Naive thymus-derived CD4-positive, alpha-beta T cell (primary cell): Measurements from ENCODE around the gene PPM1K. TPM values are rescaled to one million over a fixed set of nuclear protein-coding genes. Genes with fewer than 3 reads are reported as not detected.

Experiments used
- ATAC-seq: fragments of 150-1000 bp; cut with Tn5 transposase; 2 replicates; pipeline ENCODE4 v1.10.0; 2021; ENCODE audit warnings: mild to moderate bottlenecking, moderate library complexity
- CTCF ChIA-PET: fragments of 350-600 bp; sonication (Branson Sonifier 250); formaldehyde crosslinking; loops from one replicate; lab custom pipeline; 2021; ENCODE audit warnings: antibody characterized with exemption; lab: Charles Lee
- POLR2A ChIA-PET: fragments of 350-600 bp; sonication (Branson Sonifier 250); formaldehyde crosslinking; loops from one replicate; lab custom pipeline; 2021; ENCODE audit warnings: antibody characterized with exemption, inconsistent platforms; lab: Charles Lee
- DNase-seq, 9 donors: peaks; one replicate each; pipeline versions ENCODE4 v3.0.0 to v3.0.0-alpha.2; 2020 to 2022; ENCODE audit warnings: mixed read lengths in 1 of 9
- H3K27ac ChIP-seq: one replicate; pipeline ENCODE4 v1.7.0; 2013; ENCODE audit warnings: mild to moderate bottlenecking, low read depth, low read length, moderate library complexity
- H3K27me3 ChIP-seq, 2 donors: one replicate each; pipeline ENCODE4 v1.7.0; 2013; ENCODE audit warnings: low read length in 2 of 2, mild to moderate bottlenecking in 2 of 2, moderate library complexity in 2 of 2; ENCODE audit not compliant: control insufficient read depth in 2 of 2, insufficient read depth in 2 of 2
- H3K36me3 ChIP-seq, 3 experiments: 1 replicate in 2 of 3; 2 replicates in 1 of 3; pipeline ENCODE4 v1.7.0; 2013; ENCODE audit warnings: low read length in 3 of 3, mild to moderate bottlenecking in 3 of 3, moderate library complexity in 1 of 3; ENCODE audit not compliant: insufficient read depth in 3 of 3, control insufficient read depth in 2 of 3
- H3K4me1 ChIP-seq, 2 donors: one replicate each; pipeline ENCODE4 v1.7.0; 2013; ENCODE audit warnings: low read length in 2 of 2, mild to moderate bottlenecking in 2 of 2, moderate library complexity in 1 of 2; ENCODE audit not compliant: control insufficient read depth in 2 of 2, insufficient read depth in 2 of 2
- H3K4me3 ChIP-seq: 2 replicates; pipeline ENCODE4 v1.7.0; 2013; ENCODE audit warnings: mild to moderate bottlenecking, low read length
- H3K9me3 ChIP-seq, 3 experiments: 1 replicate in 2 of 3; 2 replicates in 1 of 3; pipeline ENCODE4 v1.7.0; 2013; ENCODE audit warnings: low read length in 3 of 3; ENCODE audit not compliant: control insufficient read depth in 2 of 3
- H3K27ac Mint-ChIP-seq, 9 donors: one replicate each; pipeline ENCODE4 v1.8.0; 2020 to 2022; ENCODE audit warnings: mixed read lengths in 9 of 9, mild to moderate bottlenecking in 8 of 9, moderate library complexity in 5 of 9, inconsistent platforms in 2 of 9
- H3K27me3 Mint-ChIP-seq, 5 donors: one replicate each; pipeline ENCODE4 v1.8.0; 2021 to 2022; ENCODE audit warnings: mixed read lengths in 5 of 5, mild to moderate bottlenecking in 1 of 5
- H3K36me3 Mint-ChIP-seq, 5 donors: one replicate each; pipeline ENCODE4 v1.8.0; 2020 to 2022; ENCODE audit warnings: mixed read lengths in 5 of 5, mild to moderate bottlenecking in 3 of 5, inconsistent platforms in 1 of 5
- H3K4me1 Mint-ChIP-seq, 7 donors: one replicate each; pipeline ENCODE4 v1.8.0; 2020 to 2022; ENCODE audit warnings: mixed read lengths in 7 of 7, mild to moderate bottlenecking in 3 of 7, inconsistent platforms in 1 of 7
- H3K4me3 Mint-ChIP-seq, 10 donors: one replicate each; pipeline ENCODE4 v1.8.0; 2020 to 2022; ENCODE audit warnings: mild to moderate bottlenecking in 10 of 10, mixed read lengths in 10 of 10, moderate library complexity in 6 of 10, inconsistent platforms in 2 of 10
- H3K9me3 Mint-ChIP-seq, 11 donors: one replicate each; pipeline ENCODE4 v1.8.0; 2020 to 2022; ENCODE audit warnings: mixed read lengths in 11 of 11, mild to moderate bottlenecking in 4 of 11, inconsistent platforms in 1 of 11, moderate library complexity in 1 of 11
- intact Hi-C, 2 donors: fragments of 100-400 bp; cut with micrococcal nuclease; formaldehyde crosslinking; loops; one replicate each; pipeline ENCODE4 v1.15.1; 2023
- polyA plus RNA-seq, 2 donors: library from polyadenylated mRNA; unstranded; fragments of 300-500 nt; fragmentation: Illumina TruSeq; gene quantifications; one replicate each; pipeline ENCODE4 v1.2.3, GENCODE V29; 2021
- total RNA-seq, 6 experiments: library from RNA in 5 of 6; stranded (reverse) in 5 of 6; gene quantifications; 1 replicate in 5 of 6; 2 replicates in 1 of 6; pipeline ENCODE4 v1.2.3 and lab custom pipeline; 2021 to 2026

The PPM1K gene
- total and polyA plus RNA-seq, 7 experiments from 2014 or later, result 64.3 to 92.7 (median 91.0) TPM

- H3K4me3 Mint-ChIP-seq, result peak overlapping the region; percentile 90 to 99 (median 97)
- Histone ChIP-seq H3K4me1 (peaks cover 28 to 37% of the 10 kb centered on the region in 2 donors), H3K4me3 (peak overlapping the region; percentile 87), H3K27ac (peak overlapping the region; percentile 96), H3K27me3 (no peaks in the 10 kb centered on the region), H3K36me3 (no peaks in the 10 kb centered on the region), H3K9me3 (no peaks in the 10 kb centered on the region)
- POLR2A ChIA-PET, result interaction anchor here (0.5 to 4.5 kb wide), 34 partner anchors 8 to 1278 kb away, joined by 3 to 54 read pairs (median 4); partner anchors contain the start of genes HERC3, HERC5, HERC6 and HSD17B11
- DNase-seq (peak; percentile 56 to 82 (median 66)), ATAC-seq (peak; percentile 47)
- peak overlapping the region; percentile 92 to 100 (median 99) for H3K27ac Mint-ChIP-seq
- intact Hi-C loops, result loop anchor here (1.0 to 10.0 kb wide), 26 partner anchors 10 to 1349 kb away; partner anchors contain the start of genes AFF1 (in 2 of the 2), HERC3 (in 2 of the 2), HERC5 (in 2 of the 2) and HERC6 (in 2 of the 2)
- no peaks in the 10 kb centered on the region for H3K27me3 Mint-ChIP-seq
- peaks cover 0 to 2% (median 0%) of the 10 kb centered on the region in 11 donors for H3K9me3 Mint-ChIP-seq
- peaks cover 0 to 24% (median 0%) of the 10 kb centered on the region in 5 donors for H3K36me3 Mint-ChIP-seq
- peaks cover 34 to 59% (median 52%) of the 10 kb centered on the region in 7 donors for H3K4me1 Mint-ChIP-seq
- CTCF ChIA-PET, result interaction anchor here (0.9 to 2.4 kb wide), 6 partner anchors 11 to 172 kb away, joined by 3 to 9 read pairs (median 4); partner anchors contain the start of gene HERC6
Observed at GRCh38 chr4:88283661-88284438, 511 bp downstream of the PPM1K start.

- ATAC-seq (no peak), DNase-seq (no peak)
- Mint-ChIP-seq H3K9me3 (peaks cover 0 to 2% (median 0%) of the 10 kb centered on the region in 11 donors), H3K27ac (peak overlapping the region in 5 of 9 donors; percentile 42 to 84 (median 49)), H3K36me3 (peaks cover 4 to 41% (median 25%) of the 10 kb centered on the region in 5 donors), H3K4me1 (peaks cover 44 to 87% (median 71%) of the 10 kb centered on the region in 7 donors), H3K4me3 (peak overlapping the region in 9 of 10 donors; percentile 19 to 97 (median 50)), H3K27me3 (no peaks in the 10 kb centered on the region)
- no peaks in the 10 kb centered on the region for H3K27me3 ChIP-seq
- ChIA-PET CTCF (interaction anchor here (1.4 kb wide), 1 partner anchor 89 kb away, joined by 3 read pairs; no protein-coding TSS in a partner anchor), POLR2A (interaction anchor here (1.0 kb wide), 1 partner anchor 40 kb away, joined by 3 read pairs; no protein-coding TSS in a partner anchor)
- no peaks in the 10 kb centered on the region for H3K9me3 ChIP-seq
- H3K27ac ChIP-seq, result no peak overlapping the region
- H3K4me1 ChIP-seq, result peaks cover 37 to 38% of the 10 kb centered on the region in 2 donors
- H3K36me3 ChIP-seq, result peaks cover 0 to 19% (median 0%) of the 10 kb centered on the region in 3 experiments
- no peak overlapping the region for H3K4me3 ChIP-seq
- intact Hi-C loops, result loop anchor here (5.0 to 10.0 kb wide), 4 partner anchors 858 to 1346 kb away; partner anchors contain the start of genes AFF1 (in 1 of the 2), GPRIN3 (in 1 of the 2), HSD17B11 (in 1 of the 2) and NUDT9 (in 1 of the 2)
Observed at GRCh38 chr4:88280228-88280795, 4.0 kb downstream of the PPM1K start.

GRCh38 chr4:88277711-88278225 is 6.6 kb downstream of the PPM1K start:
- intact Hi-C loops, result no loop called here
- no peak for DNase-seq
- Mint-ChIP-seq H3K27me3 (no peaks in the 10 kb centered on the region), H3K36me3 (peaks cover 4 to 38% (median 34%) of the 10 kb centered on the region in 5 donors), H3K9me3 (peaks cover 0 to 2% (median 0%) of the 10 kb centered on the region in 11 donors), H3K4me3 (peak overlapping the region in 4 of 10 donors; percentile 6 to 29 (median 12)), H3K27ac (peak overlapping the region in 1 of 9 donors; percentile 47), H3K4me1 (peaks cover 39 to 89% (median 73%) of the 10 kb centered on the region in 7 donors)
- Histone ChIP-seq H3K27me3 (no peaks in the 10 kb centered on the region), H3K36me3 (peaks cover 0 to 22% (median 0%) of the 10 kb centered on the region in 3 experiments), H3K9me3 (no peaks in the 10 kb centered on the region), H3K4me3 (no peak overlapping the region), H3K27ac (no peak overlapping the region), H3K4me1 (peaks cover 32 to 34% of the 10 kb centered on the region in 2 donors)
- ChIA-PET CTCF (interaction anchor here (0.6 kb wide), 1 partner anchor 306 kb away, joined by 4 read pairs; no protein-coding TSS in a partner anchor), POLR2A (interaction anchor here (0.6 to 1.0 kb wide), 2 partner anchors 27 to 43 kb away, joined by 3 to 4 read pairs; no protein-coding TSS in a partner anchor)
- no peak for ATAC-seq

GRCh38 chr4:88276952-88277710 is 7.2 kb downstream of the PPM1K start:
- POLR2A ChIA-PET, result interaction anchor here (0.6 to 1.0 kb wide), 3 partner anchors 28 to 64 kb away, joined by 3 to 4 read pairs (median 3); no protein-coding TSS in a partner anchor
- Mint-ChIP-seq H3K9me3 (peaks cover 0 to 2% (median 0%) of the 10 kb centered on the region in 11 donors), H3K4me1 (peaks cover 39 to 83% (median 66%) of the 10 kb centered on the region in 7 donors), H3K27me3 (no peaks in the 10 kb centered on the region), H3K4me3 (peak overlapping the region in 4 of 10 donors; percentile 6 to 29 (median 12)), H3K27ac (peak overlapping the region in 2 of 9 donors; percentile 15 to 47), H3K36me3 (peaks cover 4 to 35% (median 35%) of the 10 kb centered on the region in 5 donors)
- intact Hi-C loops, result no loop called here
- Histone ChIP-seq H3K27ac (no peak overlapping the region), H3K4me3 (no peak overlapping the region), H3K36me3 (peaks cover 0 to 26% (median 0%) of the 10 kb centered on the region in 3 experiments), H3K4me1 (peaks cover 27 to 29% of the 10 kb centered on the region in 2 donors), H3K9me3 (no peaks in the 10 kb centered on the region), H3K27me3 (no peaks in the 10 kb centered on the region)
- DNase-seq (no peak), ATAC-seq (no peak)
- CTCF ChIA-PET, result no interaction called here

GRCh38 chr4:88275949-88276515 is 8.3 kb downstream of the PPM1K start:
- intact Hi-C loops, result no loop called here
- H3K36me3 Mint-ChIP-seq, result peaks cover 4 to 41% (median 28%) of the 10 kb centered on the region in 5 donors
- no peak overlapping the region for H3K4me3 Mint-ChIP-seq
- H3K27me3 Mint-ChIP-seq, result no peaks in the 10 kb centered on the region
- H3K27ac Mint-ChIP-seq, result no peak overlapping the region
- Histone ChIP-seq H3K4me1 (peaks cover 17 to 21% of the 10 kb centered on the region in 2 donors), H3K27ac (no peak overlapping the region), H3K9me3 (no peaks in the 10 kb centered on the region), H3K27me3 (no peaks in the 10 kb centered on the region), H3K36me3 (peaks cover 0 to 29% (median 0%) of the 10 kb centered on the region in 3 experiments), H3K4me3 (no peak overlapping the region)
- CTCF ChIA-PET, result interaction anchor here (0.8 kb wide), 1 partner anchor 57 kb away, joined by 3 read pairs; no protein-coding TSS in a partner anchor
- H3K9me3 Mint-ChIP-seq, result peaks cover 0 to 2% (median 0%) of the 10 kb centered on the region in 11 donors
- DNase-seq (no peak), ATAC-seq (no peak)
- peaks cover 34 to 72% (median 56%) of the 10 kb centered on the region in 7 donors for H3K4me1 Mint-ChIP-seq
- POLR2A ChIA-PET, result interaction anchor here (1.0 to 1.8 kb wide), 2 partner anchors 8 to 66 kb away, joined by 3 to 10 read pairs; partner anchors contain the start of gene PPM1K
